ENCODE results near the gene GAS7. TPM values are rescaled to one million over a fixed set of nuclear protein-coding genes. Genes with fewer than 3 reads are reported as not detected.

The GAS7 gene
- total RNA-seq, 4 donors from 2014 or later = 62.6 to 122 (median 77.0) TPM

GRCh38 chr17:10238661-10239060 is 40.3 kb upstream of the GAS7 start:
- Histone ChIP-seq H3K27ac (no peak overlapping the region), H3K36me3 (no peaks in the 10 kb centered on the region), H3K9me3 (no peaks in the 10 kb centered on the region), H3K4me3 (no peak overlapping the region), H3K4me1 (peaks cover 0 to under 1% (median 0%) of the 10 kb centered on the region in 3 donors), H3K27me3 (no peaks in the 10 kb centered on the region)
- TF ChIP-seq CTCF (IDR thresholded peaks at IDR 0.05) (no peak), POLR2AphosphoS5 (IDR thresholded peaks at IDR 0.05) (no peak)
- no peak for ATAC-seq
- WGBS, 2 donors (ENCODE audit: low coverage in 1 of 2) = 65 to 80% methylated on average over 1 to 2 of the region's 2 CpGs

GRCh38 chr17:10234033-10234432 is 35.6 kb upstream of the GAS7 start:
- no peak overlapping the region for H3K4me3 ChIP-seq
- no peaks in the 10 kb centered on the region for H3K36me3 ChIP-seq
- ATAC-seq = no peak
- H3K27ac ChIP-seq = no peak overlapping the region
- no peaks in the 10 kb centered on the region for H3K4me1 ChIP-seq
- H3K9me3 ChIP-seq = peaks cover 0 to 8% (median 0%) of the 10 kb centered on the region in 3 donors
- TF ChIP-seq POLR2A (IDR thresholded peaks at IDR 0.05) (no peak), POLR2AphosphoS5 (IDR thresholded peaks at IDR 0.05) (no peak), CTCF (IDR thresholded peaks at IDR 0.05) (no peak), EP300 (IDR thresholded peaks at IDR 0.05) (no peak)
- 85 to 87% methylated on average over 2 to 5 of the region's 5 CpGs for WGBS, 2 donors (ENCODE audit: low coverage in 1 of 2)
- H3K27me3 ChIP-seq = no peaks in the 10 kb centered on the region

GRCh38 chr17:10233161-10233560 is 34.8 kb upstream of the GAS7 start:
- ATAC-seq = no peak
- peaks cover 0 to 8% (median 0%) of the 10 kb centered on the region in 3 donors for H3K9me3 ChIP-seq
- 100% methylated on average over 1 of the region's 2 CpGs; no CpG with 5 or more reads in 1 of the 2 donors for WGBS, 2 donors (ENCODE audit: low coverage in 1 of 2)
- H3K36me3 ChIP-seq = no peaks in the 10 kb centered on the region
- no peak overlapping the region for H3K27ac ChIP-seq
- no peak for TF ChIP-seq CTCF (IDR thresholded peaks at IDR 0.05)
- TF ChIP-seq EP300 (IDR thresholded peaks at IDR 0.05) = no peak
- no peaks in the 10 kb centered on the region for H3K4me1 ChIP-seq
- H3K4me3 ChIP-seq = no peak overlapping the region
- no peaks in the 10 kb centered on the region for H3K27me3 ChIP-seq

- 53% methylated on average over 2 of the region's 2 CpGs; no CpG with 5 or more reads in 1 of the 2 donors for WGBS, 2 donors (ENCODE audit: low coverage in 1 of 2)
- no peak for ATAC-seq
These were observed 30.8 kb upstream of the GAS7 start for GRCh38 chr17:10229181-10229580.

More at GRCh38 chr17:10229181-10229580, 30.8 kb upstream of the GAS7 start:
- H3K4me1 ChIP-seq = no peaks in the 10 kb centered on the region
- H3K36me3 ChIP-seq = no peaks in the 10 kb centered on the region
- H3K27me3 ChIP-seq = no peaks in the 10 kb centered on the region
- H3K4me3 ChIP-seq = no peak overlapping the region
- peaks cover 0 to 8% (median 0%) of the 10 kb centered on the region in 3 donors for H3K9me3 ChIP-seq
- H3K27ac ChIP-seq = no peak overlapping the region
- no peak for TF ChIP-seq EP300 (IDR thresholded peaks at IDR 0.05)
- TF ChIP-seq POLR2AphosphoS5 (IDR thresholded peaks at IDR 0.05) = no peak
- TF ChIP-seq POLR2A (IDR thresholded peaks at IDR 0.05) = no peak
- TF ChIP-seq CTCF (IDR thresholded peaks at IDR 0.05) = no peak

Data from gastroesophageal sphincter (tissue), 4 donors.